IMR-90 (cell line): ENCODE data around the gene NEDD4L. TPM values are rescaled to one million over a fixed set of nuclear protein-coding genes. Genes with fewer than 3 reads are reported as not detected.

Experiments
- ATAC-seq: fragments of 200-7000 bp; cut with Tn5 transposase; 2 replicates; pipeline ENCODE4 v1.9.1; 2020; ENCODE audit warnings: low read depth, mild to moderate bottlenecking, moderate library complexity
- BruUV-seq: library from RNA; stranded (reverse); fragments of 400-500 nt; replicated peaks from 2 replicates; lab custom pipeline; 2021; lab: Mats Ljungman, UMichigan
- CTCF ChIA-PET: fragments of 300-600 bp; formaldehyde crosslinking; extraction: SDS; loops from one replicate; lab custom pipeline; 2021; ENCODE audit warnings: antibody characterized with exemption; lab: Yijun Ruan, JAX
- POLR2A ChIA-PET: fragments of 300-600 bp; sonication (Branson Sonifier 250); formaldehyde crosslinking; loops from one replicate; lab custom pipeline; 2022; ENCODE audit warnings: antibody characterized with exemption; ENCODE audit not compliant: unreplicated experiment; lab: Charles Lee
- DNase-seq: peaks from one replicate; pipeline ENCODE4 v3.0.0; 2013
- H2AFZ ChIP-seq: replicated peaks from 2 replicates; pipeline ENCODE3; 2013; ENCODE audit warnings: low read length, mild to moderate bottlenecking; ENCODE audit not compliant: poor library complexity
- H2AK5ac ChIP-seq: 2 replicates; pipeline ENCODE4 v1.6.1; 2013; ENCODE audit warnings: low read depth, low read length, inconsistent platforms
- H2AK9ac ChIP-seq: replicated peaks from 2 replicates; pipeline ENCODE3; 2013; ENCODE audit warnings: mild to moderate bottlenecking, low read depth, low read length, moderate library complexity; ENCODE audit not compliant: poor library complexity
- H2BK120ac ChIP-seq: 2 replicates; pipeline ENCODE4 v1.6.1; 2013; ENCODE audit warnings: low read depth, low read length, inconsistent platforms
- H2BK15ac ChIP-seq: 3 replicates; pipeline ENCODE4 v1.6.1; 2013; ENCODE audit warnings: low read depth, low read length, inconsistent platforms
- H2BK20ac ChIP-seq: 2 replicates; pipeline ENCODE4 v1.6.1; 2013; ENCODE audit warnings: low read depth, mild to moderate bottlenecking, inconsistent platforms, low read length, moderate library complexity
- H2BK5ac ChIP-seq: 2 replicates; pipeline ENCODE4 v1.6.1; 2013; ENCODE audit warnings: mild to moderate bottlenecking, low read depth, low read length, inconsistent platforms; ENCODE audit not compliant: poor library complexity, severe bottlenecking
- H3K14ac ChIP-seq: replicated peaks from 2 replicates; pipeline ENCODE4 v1.6.1; 2013; ENCODE audit warnings: low read depth, low read length, inconsistent platforms
- H3K18ac ChIP-seq: 2 replicates; pipeline ENCODE4 v1.6.1; 2013; ENCODE audit warnings: low read depth, low read length, control low read depth
- H3K23ac ChIP-seq: 2 replicates; pipeline ENCODE4 v1.6.1; 2013; ENCODE audit warnings: low read depth, low read length, inconsistent platforms
- H3K27ac ChIP-seq: 2 replicates; pipeline ENCODE4 v1.5.1; 2013; ENCODE audit warnings: mild to moderate bottlenecking, control low read depth, low read length; ENCODE audit not compliant: insufficient read depth
- H3K27me3 ChIP-seq: 2 replicates; pipeline ENCODE4 v1.6.1; 2013; ENCODE audit warnings: low read length; ENCODE audit not compliant: control insufficient read depth, insufficient read depth
- H3K36me3 ChIP-seq: 2 replicates; pipeline ENCODE4 v1.6.1; 2013; ENCODE audit warnings: low read length, mixed read lengths; ENCODE audit not compliant: control insufficient read depth, insufficient read depth
- H3K4ac ChIP-seq: 2 replicates; pipeline ENCODE4 v1.6.1; 2013; ENCODE audit warnings: low read depth, low read length, inconsistent platforms
- H3K4me1 ChIP-seq: 2 replicates; pipeline ENCODE4 v1.6.1; 2013; ENCODE audit warnings: low read length, mixed read lengths; ENCODE audit not compliant: control insufficient read depth, insufficient read depth
- H3K4me2 ChIP-seq: 2 replicates; pipeline ENCODE4 v1.6.1; 2013; ENCODE audit warnings: low read depth, mild to moderate bottlenecking, control low read depth, low read length, moderate library complexity
- H3K4me3 ChIP-seq: 2 replicates; pipeline ENCODE4 v1.5.1; 2013; ENCODE audit warnings: low read depth, mild to moderate bottlenecking, control low read depth, low read length, moderate library complexity; ENCODE audit not compliant: insufficient read depth
- H3K56ac ChIP-seq: 2 replicates; pipeline ENCODE4 v1.6.1; 2013; ENCODE audit warnings: low read length, inconsistent platforms; ENCODE audit not compliant: insufficient read depth; ENCODE audit errors: extremely low read depth
- H3K79me1 ChIP-seq, 2 experiments: 2 replicates each; pipeline ENCODE4 v1.6.1; 2013; ENCODE audit warnings: low read length in 2 of 2, inconsistent platforms in 1 of 2, low read depth in 1 of 2
- H3K9ac ChIP-seq: 2 replicates; pipeline ENCODE4 v1.6.1; 2013; ENCODE audit warnings: low read depth, low read length, control low read depth
- H3K9me1 ChIP-seq: 2 replicates; pipeline ENCODE4 v1.6.1; 2013; ENCODE audit warnings: low read length, inconsistent platforms; ENCODE audit not compliant: insufficient read depth
- H3K9me3 ChIP-seq: 2 replicates; pipeline ENCODE4 v1.6.1; 2013; ENCODE audit warnings: low read length; ENCODE audit not compliant: control insufficient read depth, insufficient read depth
- H4K20me1 ChIP-seq: 2 replicates; pipeline ENCODE4 v1.6.1; 2013; ENCODE audit warnings: low read length, inconsistent platforms; ENCODE audit not compliant: insufficient read depth
- H4K5ac ChIP-seq: 2 replicates; pipeline ENCODE4 v1.6.1; 2013; ENCODE audit warnings: mild to moderate bottlenecking, low read depth, low read length, control low read depth
- H4K8ac ChIP-seq, 2 experiments: 2 replicates each; pipeline ENCODE4 v1.6.1; 2013; ENCODE audit warnings: low read depth in 2 of 2, low read length in 2 of 2, control low read depth in 1 of 2, inconsistent platforms in 1 of 2
- H4K91ac ChIP-seq: 2 replicates; pipeline ENCODE4 v1.6.1; 2013; ENCODE audit warnings: low read depth, low read length, inconsistent platforms; ENCODE audit not compliant: insufficient read depth
- BHLHE40 ChIP-seq: fragments of 150-350 bp; IDR thresholded peaks from 2 replicates; pipeline ENCODE4 v1.6.1; 2016; ENCODE audit warnings: mild to moderate bottlenecking, low read depth, low read length
- CEBPB ChIP-seq: IDR thresholded peaks from 2 replicates; pipeline ENCODE4 v1.6.1; 2012; ENCODE audit warnings: low read depth, low read length, improper control_type of control experiment
- CHD1 ChIP-seq: IDR thresholded peaks from 2 replicates; pipeline ENCODE4 v1.6.1; 2012; ENCODE audit warnings: low read depth, low read length, improper control_type of control experiment
- FOS ChIP-seq: fragments of 150-350 bp; IDR thresholded peaks from 2 replicates; pipeline ENCODE4 v1.6.1; 2016; ENCODE audit warnings: low read depth, low read length
- MAZ ChIP-seq: IDR thresholded peaks from 2 replicates; pipeline ENCODE4 v1.6.1; 2012; ENCODE audit warnings: low read depth, mild to moderate bottlenecking, low read length, improper control_type of control experiment, moderate library complexity, borderline replicate concordance
- MXI1 ChIP-seq: IDR thresholded peaks from 2 replicates; pipeline ENCODE4 v1.6.1; 2012; ENCODE audit warnings: low read depth, mild to moderate bottlenecking, low read length, moderate library complexity, borderline replicate concordance
- POLR2A ChIP-seq: IDR thresholded peaks from 2 replicates; pipeline ENCODE4 v1.6.1; 2012; ENCODE audit warnings: mild to moderate bottlenecking, low read depth, low read length
- RAD21 ChIP-seq: IDR thresholded peaks from 2 replicates; pipeline ENCODE4 v1.6.1; 2012; ENCODE audit warnings: low read length, improper control_type of control experiment
- RCOR1 ChIP-seq: IDR thresholded peaks from 2 replicates; pipeline ENCODE4 v1.6.1; 2012; ENCODE audit warnings: mild to moderate bottlenecking, low read length, improper control_type of control experiment; ENCODE audit not compliant: insufficient replicate concordance
- RFX5 ChIP-seq: IDR thresholded peaks from 2 replicates; pipeline ENCODE4 v1.8.0; 2012; ENCODE audit warnings: low read depth, mild to moderate bottlenecking, low read length, moderate library complexity
- SMC3 ChIP-seq: fragments of 150-350 bp; IDR thresholded peaks from 2 replicates; pipeline ENCODE4 v1.6.1; 2016; ENCODE audit warnings: low read depth, mild to moderate bottlenecking, antibody characterized with exemption, low read length, moderate library complexity
- WGBS, 2 experiments: methylation state at CpG; one replicate each; pipeline versions ENCODE4 v1.1.5 to v1.1.7; 2013; ENCODE audit warnings: missing lambda C conversion rate in 2 of 2; ENCODE audit not compliant: insufficient read length in 1 of 2; ENCODE audit errors: extremely low coverage in 2 of 2; 5-methylcytosine and 5-hydroxymethylcytosine counted together
- dilution Hi-C: fragments of 300-500 bp; cut with HindIII; formaldehyde crosslinking; loops from one replicate; pipeline ENCODE4 v1.14.3; 2018; ENCODE audit warnings: low sequenced_read_pairs; ENCODE audit not compliant: unreplicated experiment
- in situ Hi-C: fragments of 300-500 bp; cut with MboI; formaldehyde crosslinking; loops from 3 replicates; pipeline ENCODE4 v1.14.3; 2019; ENCODE audit warnings: low sequenced_read_pairs, inconsistent platforms, mixed read lengths
- intact Hi-C: fragments of 100-400 bp; cut with micrococcal nuclease; formaldehyde crosslinking; loops from 2 replicates; pipeline ENCODE4 v1.10.0; 2022
- polyA plus RNA-seq, 3 experiments: library from polyadenylated mRNA; depleted of rRNA; stranded (reverse); fragments of >200 nt; gene quantifications; 2 replicates each; pipeline ENCODE4 v1.2.3, GENCODE V29; 2012; ENCODE audit warnings: low replicate concordance in 1 of 3
- total RNA-seq: library from RNA; depleted of rRNA; stranded (reverse); fragments of >200 nt; gene quantifications from 2 replicates; pipeline ENCODE4 v1.2.3, GENCODE V29; 2012
- TF ChIP-seq, protein P1 (sequence below): conservative IDR thresholded peaks from 2 replicates; pipeline ENCODE4 v1.5.1; 2012; ENCODE audit warnings: mild to moderate bottlenecking, low read depth, low read length, improper control_type of control experiment
- TF ChIP-seq, protein P2 (sequence below): fragments of 150-350 bp; IDR thresholded peaks from 2 replicates; pipeline ENCODE4 v1.6.1; 2016; ENCODE audit warnings: low read depth, mild to moderate bottlenecking, low read length, moderate library complexity, borderline replicate concordance

The NEDD4L gene
- total and polyA plus RNA-seq, 2 of the 4 experiments (the other 2 are of a cell fraction), result 10.0 to 10.9 TPM

DNA sequence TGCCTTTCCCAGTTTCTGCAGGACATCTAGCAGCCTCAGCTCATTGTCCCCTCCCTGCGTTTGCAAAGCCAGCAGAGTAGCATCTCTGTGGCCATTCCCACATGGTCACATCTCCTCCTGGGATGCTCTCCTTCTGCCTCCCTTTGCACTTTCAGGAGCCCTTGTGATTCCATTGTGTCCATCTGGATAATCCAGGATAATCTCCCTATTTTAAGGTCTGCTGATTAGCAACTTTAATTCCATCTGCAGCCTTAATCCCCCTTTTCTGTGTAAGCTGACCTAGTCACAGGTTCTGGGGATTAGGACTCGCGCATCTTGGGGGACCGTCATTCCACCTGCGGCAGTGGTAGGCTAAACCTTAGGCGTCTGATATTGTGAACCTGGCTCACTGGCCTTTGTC, 70.7 kb downstream of the NEDD4L start:
- no peak for ATAC-seq
- intact Hi-C loops (no loop called here), in situ Hi-C loops (loop anchor here (25.0 kb wide), 1 partner anchor 477 kb away; no protein-coding TSS in a partner anchor), dilution Hi-C loops (no loop called here)
- no peak overlapping the region for H3K56ac ChIP-seq
- H3K23ac ChIP-seq, result no peak overlapping the region
- no peak for DNase-seq
- H3K4me2 ChIP-seq, result no peak overlapping the region
- 100% methylated on average over 1 of the region's 6 CpGs; no CpG with 5 or more reads in 1 of the 2 experiments for WGBS, 2 experiments
- no peak overlapping the region for H2BK15ac ChIP-seq
- no peak overlapping the region for H2AK5ac ChIP-seq
- H3K27ac ChIP-seq, result no peak overlapping the region
- no peak overlapping the region for H3K14ac ChIP-seq
- CTCF ChIA-PET, result no interaction called here
- H3K27me3 ChIP-seq, result no peaks in the 10 kb centered on the region; the same call in 1 of the 2 replicates
- H3K79me1 ChIP-seq, result no peaks in the 10 kb centered on the region; a peak in 1 of 4 replicates
- H2AFZ ChIP-seq, result no peak overlapping the region
- H4K8ac ChIP-seq, result no peak overlapping the region
- TF ChIP-seq POLR2A (no peak), FOS (no peak), MXI1 (no peak), MAZ (no peak), CEBPB (no peak), RCOR1 (no peak), RFX5 (no peak), SMC3 (no peak), BHLHE40 (no peak), CHD1 (no peak), RAD21 (no peak)
- TF ChIP-seq, protein P1, sequence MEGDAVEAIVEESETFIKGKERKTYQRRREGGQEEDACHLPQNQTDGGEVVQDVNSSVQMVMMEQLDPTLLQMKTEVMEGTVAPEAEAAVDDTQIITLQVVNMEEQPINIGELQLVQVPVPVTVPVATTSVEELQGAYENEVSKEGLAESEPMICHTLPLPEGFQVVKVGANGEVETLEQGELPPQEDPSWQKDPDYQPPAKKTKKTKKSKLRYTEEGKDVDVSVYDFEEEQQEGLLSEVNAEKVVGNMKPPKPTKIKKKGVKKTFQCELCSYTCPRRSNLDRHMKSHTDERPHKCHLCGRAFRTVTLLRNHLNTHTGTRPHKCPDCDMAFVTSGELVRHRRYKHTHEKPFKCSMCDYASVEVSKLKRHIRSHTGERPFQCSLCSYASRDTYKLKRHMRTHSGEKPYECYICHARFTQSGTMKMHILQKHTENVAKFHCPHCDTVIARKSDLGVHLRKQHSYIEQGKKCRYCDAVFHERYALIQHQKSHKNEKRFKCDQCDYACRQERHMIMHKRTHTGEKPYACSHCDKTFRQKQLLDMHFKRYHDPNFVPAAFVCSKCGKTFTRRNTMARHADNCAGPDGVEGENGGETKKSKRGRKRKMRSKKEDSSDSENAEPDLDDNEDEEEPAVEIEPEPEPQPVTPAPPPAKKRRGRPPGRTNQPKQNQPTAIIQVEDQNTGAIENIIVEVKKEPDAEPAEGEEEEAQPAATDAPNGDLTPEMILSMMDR, result no peak
- TF ChIP-seq, protein P2, sequence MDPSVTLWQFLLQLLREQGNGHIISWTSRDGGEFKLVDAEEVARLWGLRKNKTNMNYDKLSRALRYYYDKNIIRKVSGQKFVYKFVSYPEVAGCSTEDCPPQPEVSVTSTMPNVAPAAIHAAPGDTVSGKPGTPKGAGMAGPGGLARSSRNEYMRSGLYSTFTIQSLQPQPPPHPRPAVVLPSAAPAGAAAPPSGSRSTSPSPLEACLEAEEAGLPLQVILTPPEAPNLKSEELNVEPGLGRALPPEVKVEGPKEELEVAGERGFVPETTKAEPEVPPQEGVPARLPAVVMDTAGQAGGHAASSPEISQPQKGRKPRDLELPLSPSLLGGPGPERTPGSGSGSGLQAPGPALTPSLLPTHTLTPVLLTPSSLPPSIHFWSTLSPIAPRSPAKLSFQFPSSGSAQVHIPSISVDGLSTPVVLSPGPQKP, result no peak
- H2BK120ac ChIP-seq, result no peak overlapping the region
- H4K5ac ChIP-seq, result no peak overlapping the region
- H3K18ac ChIP-seq, result no peak overlapping the region
- H2BK20ac ChIP-seq, result no peak overlapping the region
- H3K4me1 ChIP-seq, result peaks cover 8% of the 10 kb centered on the region
- H2AK9ac ChIP-seq, result no peak overlapping the region
- H3K9me1 ChIP-seq, result no peaks in the 10 kb centered on the region
- H4K20me1 ChIP-seq, result no peaks in the 10 kb centered on the region
- no peak overlapping the region for H3K4me3 ChIP-seq
- no peak overlapping the region for H4K91ac ChIP-seq
- no peak overlapping the region for H3K9ac ChIP-seq
- BruUV-seq, result no TSS peak
- no peak overlapping the region for H3K4ac ChIP-seq
- H3K9me3 ChIP-seq, result no peaks in the 10 kb centered on the region
- H3K36me3 ChIP-seq, result no peaks in the 10 kb centered on the region
- POLR2A ChIA-PET, result no interaction called here
- H2BK5ac ChIP-seq, result no peak overlapping the region
